GM12872 (cell line): Measurements from ENCODE around the gene PLEKHG7.

Experiments used
- TF ChIP-seq, protein P1 (sequence below): IDR thresholded peaks from 3 replicates; pipeline ENCODE4 v1.5.1; 2011; ENCODE audit warnings: low read depth, mild to moderate bottlenecking, low read length, moderate library complexity; ENCODE audit not compliant: insufficient read depth

PLEKHG7 gene

GRCh38 chr12:92736605-92737004, 33.8 kb downstream of the PLEKHG7 start:
- TF ChIP-seq, protein P1, sequence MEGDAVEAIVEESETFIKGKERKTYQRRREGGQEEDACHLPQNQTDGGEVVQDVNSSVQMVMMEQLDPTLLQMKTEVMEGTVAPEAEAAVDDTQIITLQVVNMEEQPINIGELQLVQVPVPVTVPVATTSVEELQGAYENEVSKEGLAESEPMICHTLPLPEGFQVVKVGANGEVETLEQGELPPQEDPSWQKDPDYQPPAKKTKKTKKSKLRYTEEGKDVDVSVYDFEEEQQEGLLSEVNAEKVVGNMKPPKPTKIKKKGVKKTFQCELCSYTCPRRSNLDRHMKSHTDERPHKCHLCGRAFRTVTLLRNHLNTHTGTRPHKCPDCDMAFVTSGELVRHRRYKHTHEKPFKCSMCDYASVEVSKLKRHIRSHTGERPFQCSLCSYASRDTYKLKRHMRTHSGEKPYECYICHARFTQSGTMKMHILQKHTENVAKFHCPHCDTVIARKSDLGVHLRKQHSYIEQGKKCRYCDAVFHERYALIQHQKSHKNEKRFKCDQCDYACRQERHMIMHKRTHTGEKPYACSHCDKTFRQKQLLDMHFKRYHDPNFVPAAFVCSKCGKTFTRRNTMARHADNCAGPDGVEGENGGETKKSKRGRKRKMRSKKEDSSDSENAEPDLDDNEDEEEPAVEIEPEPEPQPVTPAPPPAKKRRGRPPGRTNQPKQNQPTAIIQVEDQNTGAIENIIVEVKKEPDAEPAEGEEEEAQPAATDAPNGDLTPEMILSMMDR: no peak

DNA sequence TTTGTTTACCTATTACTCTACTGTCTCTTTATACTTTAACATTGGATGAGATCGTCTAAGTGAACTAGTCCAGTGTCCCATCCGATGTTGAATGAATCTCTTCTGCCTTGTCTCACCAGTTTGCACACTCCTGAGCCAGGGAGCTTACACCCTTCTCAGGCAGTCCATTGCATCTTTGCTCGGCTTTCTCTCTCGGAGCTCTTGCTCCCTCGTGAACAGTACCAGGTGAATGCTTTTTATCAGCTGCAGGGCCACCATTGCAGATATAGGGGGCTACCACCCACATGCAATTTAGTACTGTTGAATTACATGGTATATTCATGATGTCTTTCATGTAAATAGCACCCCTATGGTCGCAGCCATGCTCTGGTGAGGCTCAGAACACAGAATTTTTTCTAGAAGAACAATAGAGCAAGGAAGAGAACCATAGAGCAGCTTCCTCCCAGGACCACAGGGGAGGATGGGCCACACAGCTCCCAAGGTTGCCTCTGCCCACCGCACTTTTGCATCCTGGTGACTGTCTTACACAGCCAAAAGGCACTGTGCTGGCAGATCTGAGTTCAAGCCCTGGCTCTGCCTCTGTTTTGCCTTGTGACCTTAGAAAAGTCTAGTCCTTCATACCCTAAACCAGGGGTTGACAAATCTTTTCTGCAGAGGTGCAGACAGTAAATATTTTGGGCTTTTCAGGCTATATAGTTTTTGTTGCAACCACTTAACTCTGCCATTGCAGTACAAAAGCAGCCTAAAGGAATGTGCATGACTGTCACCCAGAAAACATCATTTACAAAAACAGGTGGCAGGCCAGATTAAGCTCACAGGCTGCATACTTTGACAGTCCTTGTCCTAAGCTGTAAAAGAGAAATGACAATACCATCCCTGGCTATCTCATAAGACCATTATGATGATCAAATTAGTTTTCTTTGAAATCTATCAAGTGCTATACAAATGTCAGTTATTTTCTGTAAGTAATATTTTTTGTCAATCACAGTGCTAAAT, 35.4 kb downstream of the PLEKHG7 start:
- TF ChIP-seq, protein P1: no peak

GRCh38 chr12:92739113-92739512, 36.3 kb downstream of the PLEKHG7 start:
- TF ChIP-seq, protein P1: no peak

DNA sequence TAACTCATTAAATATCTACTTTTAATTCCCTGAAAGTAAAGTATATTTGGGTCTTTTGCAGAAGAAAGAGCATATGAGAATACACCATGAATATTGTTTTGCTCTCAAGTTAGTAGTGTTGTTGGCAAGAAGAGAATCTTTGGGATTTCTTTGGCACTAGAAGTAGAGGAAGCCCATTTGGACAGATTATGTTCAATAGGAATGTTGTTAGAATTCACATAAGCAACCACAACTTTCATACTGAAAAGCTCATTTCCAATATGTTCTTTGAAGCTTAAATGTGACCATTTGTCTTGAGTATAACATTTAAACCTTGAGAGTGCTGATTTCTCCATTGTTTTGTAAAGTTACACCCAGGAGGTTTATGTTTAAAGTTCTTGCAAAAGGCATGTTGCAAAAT, 37.6 kb downstream of the PLEKHG7 start:
- TF ChIP-seq, protein P1: no peak

- TF ChIP-seq, protein P1: no peak
These were observed 40.2 kb downstream of the PLEKHG7 start for GRCh38 chr12:92743026-92743425.

DNA sequence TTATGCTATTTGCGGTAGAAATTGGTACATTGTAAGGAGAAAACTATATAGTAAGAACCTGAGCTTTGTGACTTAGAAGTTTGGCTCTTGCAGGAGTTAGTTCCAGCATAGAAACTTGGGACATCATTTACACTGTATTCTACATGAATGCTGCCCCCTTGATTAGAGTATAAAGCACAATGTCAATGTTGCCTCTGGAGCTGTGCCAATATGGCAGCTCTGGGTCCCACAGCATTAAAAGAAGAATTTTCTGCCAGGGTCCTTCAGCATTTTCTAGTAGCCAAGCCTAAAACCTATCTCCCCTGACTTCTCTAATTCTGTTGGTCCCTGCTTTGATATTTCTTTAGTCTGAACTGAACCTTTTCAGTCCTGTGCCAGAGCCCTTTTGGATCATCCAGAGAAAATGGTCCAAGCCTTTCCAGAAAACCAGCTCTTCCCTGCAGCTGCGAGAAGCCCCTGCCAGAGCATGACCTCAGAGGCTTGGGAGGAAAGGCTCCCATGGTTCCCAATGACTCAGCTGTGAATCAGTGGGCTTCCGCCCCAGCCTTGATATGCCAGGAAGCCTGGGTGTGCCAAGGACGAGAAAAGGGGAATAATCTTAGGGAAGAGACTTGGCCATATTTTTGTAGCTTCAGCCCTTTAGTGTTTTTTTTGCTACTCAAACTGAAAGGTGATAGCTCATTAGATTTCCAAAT, 43.2 kb downstream of the PLEKHG7 start:
- TF ChIP-seq, protein P1: no peak

- TF ChIP-seq, protein P1: no peak
These were observed 44.4 kb downstream of the PLEKHG7 start for GRCh38 chr12:92747151-92747550.
